IMR-90 (cell line): Measurements from ENCODE around the gene CD44. TPM values are rescaled to one million over a fixed set of nuclear protein-coding genes. Genes with fewer than 3 reads are reported as not detected.

Experiments
- ATAC-seq: fragments of 200-7000 bp; cut with Tn5 transposase; 2 replicates; pipeline ENCODE4 v1.9.1; 2020; ENCODE audit warnings: low read depth, mild to moderate bottlenecking, moderate library complexity
- BruUV-seq: library from RNA; stranded (reverse); fragments of 400-500 nt; replicated peaks from 2 replicates; lab custom pipeline; 2021; lab: Mats Ljungman, UMichigan
- CTCF ChIA-PET: fragments of 300-600 bp; formaldehyde crosslinking; extraction: SDS; loops from one replicate; lab custom pipeline; 2021; ENCODE audit warnings: antibody characterized with exemption; lab: Yijun Ruan, JAX
- POLR2A ChIA-PET: fragments of 300-600 bp; sonication (Branson Sonifier 250); formaldehyde crosslinking; loops from one replicate; lab custom pipeline; 2022; ENCODE audit warnings: antibody characterized with exemption; ENCODE audit not compliant: unreplicated experiment; lab: Charles Lee
- DNase-seq: peaks from one replicate; pipeline ENCODE4 v3.0.0; 2013
- H2AFZ ChIP-seq: replicated peaks from 2 replicates; pipeline ENCODE3; 2013; ENCODE audit warnings: low read length, mild to moderate bottlenecking; ENCODE audit not compliant: poor library complexity
- H2AK5ac ChIP-seq: 2 replicates; pipeline ENCODE4 v1.6.1; 2013; ENCODE audit warnings: low read depth, low read length, inconsistent platforms
- H2AK9ac ChIP-seq: replicated peaks from 2 replicates; pipeline ENCODE3; 2013; ENCODE audit warnings: mild to moderate bottlenecking, low read depth, low read length, moderate library complexity; ENCODE audit not compliant: poor library complexity
- H2BK120ac ChIP-seq: 2 replicates; pipeline ENCODE4 v1.6.1; 2013; ENCODE audit warnings: low read depth, low read length, inconsistent platforms
- H2BK15ac ChIP-seq: 3 replicates; pipeline ENCODE4 v1.6.1; 2013; ENCODE audit warnings: low read depth, low read length, inconsistent platforms
- H2BK20ac ChIP-seq: 2 replicates; pipeline ENCODE4 v1.6.1; 2013; ENCODE audit warnings: low read depth, mild to moderate bottlenecking, inconsistent platforms, low read length, moderate library complexity
- H2BK5ac ChIP-seq: 2 replicates; pipeline ENCODE4 v1.6.1; 2013; ENCODE audit warnings: mild to moderate bottlenecking, low read depth, low read length, inconsistent platforms; ENCODE audit not compliant: poor library complexity, severe bottlenecking
- H3K14ac ChIP-seq: replicated peaks from 2 replicates; pipeline ENCODE4 v1.6.1; 2013; ENCODE audit warnings: low read depth, low read length, inconsistent platforms
- H3K18ac ChIP-seq: 2 replicates; pipeline ENCODE4 v1.6.1; 2013; ENCODE audit warnings: low read depth, low read length, control low read depth
- H3K23ac ChIP-seq: 2 replicates; pipeline ENCODE4 v1.6.1; 2013; ENCODE audit warnings: low read depth, low read length, inconsistent platforms
- H3K27ac ChIP-seq: 2 replicates; pipeline ENCODE4 v1.5.1; 2013; ENCODE audit warnings: mild to moderate bottlenecking, control low read depth, low read length; ENCODE audit not compliant: insufficient read depth
- H3K27me3 ChIP-seq: 2 replicates; pipeline ENCODE4 v1.6.1; 2013; ENCODE audit warnings: low read length; ENCODE audit not compliant: control insufficient read depth, insufficient read depth
- H3K36me3 ChIP-seq: 2 replicates; pipeline ENCODE4 v1.6.1; 2013; ENCODE audit warnings: low read length, mixed read lengths; ENCODE audit not compliant: control insufficient read depth, insufficient read depth
- H3K4ac ChIP-seq: 2 replicates; pipeline ENCODE4 v1.6.1; 2013; ENCODE audit warnings: low read depth, low read length, inconsistent platforms
- H3K4me1 ChIP-seq: 2 replicates; pipeline ENCODE4 v1.6.1; 2013; ENCODE audit warnings: low read length, mixed read lengths; ENCODE audit not compliant: control insufficient read depth, insufficient read depth
- H3K4me2 ChIP-seq: 2 replicates; pipeline ENCODE4 v1.6.1; 2013; ENCODE audit warnings: low read depth, mild to moderate bottlenecking, control low read depth, low read length, moderate library complexity
- H3K4me3 ChIP-seq: 2 replicates; pipeline ENCODE4 v1.5.1; 2013; ENCODE audit warnings: low read depth, mild to moderate bottlenecking, control low read depth, low read length, moderate library complexity; ENCODE audit not compliant: insufficient read depth
- H3K56ac ChIP-seq: 2 replicates; pipeline ENCODE4 v1.6.1; 2013; ENCODE audit warnings: low read length, inconsistent platforms; ENCODE audit not compliant: insufficient read depth; ENCODE audit errors: extremely low read depth
- H3K79me1 ChIP-seq, 2 experiments: 2 replicates each; pipeline ENCODE4 v1.6.1; 2013; ENCODE audit warnings: low read length in 2 of 2, inconsistent platforms in 1 of 2, low read depth in 1 of 2
- H3K9ac ChIP-seq: 2 replicates; pipeline ENCODE4 v1.6.1; 2013; ENCODE audit warnings: low read depth, low read length, control low read depth
- H3K9me1 ChIP-seq: 2 replicates; pipeline ENCODE4 v1.6.1; 2013; ENCODE audit warnings: low read length, inconsistent platforms; ENCODE audit not compliant: insufficient read depth
- H3K9me3 ChIP-seq: 2 replicates; pipeline ENCODE4 v1.6.1; 2013; ENCODE audit warnings: low read length; ENCODE audit not compliant: control insufficient read depth, insufficient read depth
- H4K20me1 ChIP-seq: 2 replicates; pipeline ENCODE4 v1.6.1; 2013; ENCODE audit warnings: low read length, inconsistent platforms; ENCODE audit not compliant: insufficient read depth
- H4K5ac ChIP-seq: 2 replicates; pipeline ENCODE4 v1.6.1; 2013; ENCODE audit warnings: mild to moderate bottlenecking, low read depth, low read length, control low read depth
- H4K8ac ChIP-seq, 2 experiments: 2 replicates each; pipeline ENCODE4 v1.6.1; 2013; ENCODE audit warnings: low read depth in 2 of 2, low read length in 2 of 2, control low read depth in 1 of 2, inconsistent platforms in 1 of 2
- H4K91ac ChIP-seq: 2 replicates; pipeline ENCODE4 v1.6.1; 2013; ENCODE audit warnings: low read depth, low read length, inconsistent platforms; ENCODE audit not compliant: insufficient read depth
- CTCF ChIP-seq: conservative IDR thresholded peaks from 2 replicates; pipeline ENCODE4 v1.5.1; 2012; ENCODE audit warnings: mild to moderate bottlenecking, low read depth, low read length, improper control_type of control experiment
- MAZ ChIP-seq: IDR thresholded peaks from 2 replicates; pipeline ENCODE4 v1.6.1; 2012; ENCODE audit warnings: low read depth, mild to moderate bottlenecking, low read length, improper control_type of control experiment, moderate library complexity, borderline replicate concordance
- RCOR1 ChIP-seq: IDR thresholded peaks from 2 replicates; pipeline ENCODE4 v1.6.1; 2012; ENCODE audit warnings: mild to moderate bottlenecking, low read length, improper control_type of control experiment; ENCODE audit not compliant: insufficient replicate concordance
- WGBS, 2 experiments: methylation state at CpG; one replicate each; pipeline versions ENCODE4 v1.1.5 to v1.1.7; 2013; ENCODE audit warnings: missing lambda C conversion rate in 2 of 2; ENCODE audit not compliant: insufficient read length in 1 of 2; ENCODE audit errors: extremely low coverage in 2 of 2; 5-methylcytosine and 5-hydroxymethylcytosine counted together
- dilution Hi-C: fragments of 300-500 bp; cut with HindIII; formaldehyde crosslinking; loops from one replicate; pipeline ENCODE4 v1.14.3; 2018; ENCODE audit warnings: low sequenced_read_pairs; ENCODE audit not compliant: unreplicated experiment
- in situ Hi-C: fragments of 300-500 bp; cut with MboI; formaldehyde crosslinking; loops from 3 replicates; pipeline ENCODE4 v1.14.3; 2019; ENCODE audit warnings: low sequenced_read_pairs, inconsistent platforms, mixed read lengths
- intact Hi-C: fragments of 100-400 bp; cut with micrococcal nuclease; formaldehyde crosslinking; loops from 2 replicates; pipeline ENCODE4 v1.10.0; 2022
- polyA plus RNA-seq, 3 experiments: library from polyadenylated mRNA; depleted of rRNA; stranded (reverse); fragments of >200 nt; gene quantifications; 2 replicates each; pipeline ENCODE4 v1.2.3, GENCODE V29; 2012; ENCODE audit warnings: low replicate concordance in 1 of 3
- total RNA-seq: library from RNA; depleted of rRNA; stranded (reverse); fragments of >200 nt; gene quantifications from 2 replicates; pipeline ENCODE4 v1.2.3, GENCODE V29; 2012

Gene CD44
- total and polyA plus RNA-seq, 2 of the 4 experiments (the other 2 are of a cell fraction) = 357 to 947 TPM

GRCh38 chr11:35163702-35164496 lies 24.9 kb downstream of the CD44 start:
- Histone ChIP-seq H3K56ac (0 out of 2 replicates have a peak overlapping the region, but pooled peaks have one; percentile 19), H2BK15ac (peak overlapping the region; percentile 22; the same call in 1 of the 3 replicates), H3K9me1 (peaks cover 59% of the 10 kb centered on the region), H3K14ac (peak overlapping the region; percentile 55; the same call in 1 of the 2 replicates), H3K79me1 (peaks cover 5 to 90% of the 10 kb centered on the region in 2 experiments), H4K91ac (0 out of 2 replicates have a peak overlapping the region, but pooled peaks have one; percentile 5), H3K4me3 (no peak overlapping the region), H2AK5ac (peak overlapping the region; percentile 49; the same call in 1 of the 2 replicates), H3K27ac (peak overlapping the region; percentile 45; the same call in 1 of the 2 replicates), H2BK120ac (peak overlapping the region; percentile 32; the same call in 1 of the 2 replicates), H2AFZ (no peak overlapping the region), H2BK5ac (peak overlapping the region; percentile 97), H2AK9ac (no peak overlapping the region), H4K20me1 (peaks cover 100% of the 10 kb centered on the region), H3K9ac (no peak overlapping the region), H4K5ac (peak overlapping the region; percentile 39; the same call in 1 of the 2 replicates), H4K8ac (peak overlapping the region; percentile 17 to 58; a peak in 3 of 4 replicates), H3K23ac (peak overlapping the region; percentile 28; the same call in 1 of the 2 replicates), H3K36me3 (peaks cover 33% of the 10 kb centered on the region), H3K18ac (peak overlapping the region; percentile 46; the same call in 1 of the 2 replicates), H3K9me3 (no peaks in the 10 kb centered on the region), H3K4ac (peak overlapping the region; percentile 39), H3K4me2 (peak overlapping the region; percentile 14; the same call in 1 of the 2 replicates), H2BK20ac (peak overlapping the region; percentile 42; the same call in 1 of the 2 replicates), H3K4me1 (peaks cover 60% of the 10 kb centered on the region), H3K27me3 (no peaks in the 10 kb centered on the region)
- in situ Hi-C loops (loop anchor here (25.0 kb wide), 1 partner anchor 577 kb away; no protein-coding TSS in a partner anchor), dilution Hi-C loops (no loop called here), intact Hi-C loops (no loop called here)
- TF ChIP-seq MAZ = no peak
- peak; percentile 23; the same call in 1 of the 2 replicates for TF ChIP-seq CTCF
- TF ChIP-seq RCOR1 = no peak
- ChIA-PET CTCF (no interaction called here), POLR2A (interaction anchor here (1.4 kb wide), 1 partner anchor 12 kb away, joined by 3 read pairs; no protein-coding TSS in a partner anchor)
- DNase-seq (peak; percentile 31), ATAC-seq (no peak)
- 0% methylated on average over 1 of the region's 3 CpGs; no CpG with 5 or more reads in 1 of the 2 experiments for WGBS, 2 experiments
- BruUV-seq = no TSS peak
